Coronary artery (tissue), 2 donors: Measurements from ENCODE around the gene RAB26.

Experiments
- DNase-seq: peaks from one replicate; pipeline ENCODE4 v3.0.0-alpha.2; 2017; ENCODE audit warnings: low spot score
- H3K27ac ChIP-seq, 2 donors: fragments of 200-600 bp; sonication (generic); one replicate each; pipeline ENCODE4 v1.5.1; 2016 to 2019
- H3K4me3 ChIP-seq: fragments of 200-600 bp; sonication (generic); 2 replicates; pipeline ENCODE4 v1.5.1; 2016; ENCODE audit warnings: mild to moderate bottlenecking, moderate library complexity
- CTCF ChIP-seq: fragments of 200-600 bp; sonication (generic); IDR thresholded peaks from one replicate; pipeline ENCODE4 v1.5.1; 2019; ENCODE audit warnings: antibody characterized with exemption

The RAB26 gene

GRCh38 chr16:2162676-2163118 lies 14.3 kb downstream of the RAB26 start:
- Histone ChIP-seq H3K4me3 (no peak overlapping the region), H3K27ac (no peak overlapping the region)
- no peak for TF ChIP-seq CTCF
- DNase-seq: no peak

- DNase-seq: no peak
- TF ChIP-seq CTCF: no peak
- no peak overlapping the region for H3K27ac ChIP-seq
- H3K4me3 ChIP-seq: no peak overlapping the region
Observed at GRCh38 chr16:2163211-2163881, 14.9 kb downstream of the RAB26 start.

GRCh38 chr16:2165861-2166260 lies 17.4 kb downstream of the RAB26 start:
- no peak overlapping the region for H3K4me3 ChIP-seq
- no peak overlapping the region for H3K27ac ChIP-seq
- no peak for DNase-seq
- no peak for TF ChIP-seq CTCF

- DNase-seq: no peak
- no peak overlapping the region for H3K27ac ChIP-seq
- no peak for TF ChIP-seq CTCF
- H3K4me3 ChIP-seq: no peak overlapping the region
Observed at GRCh38 chr16:2166263-2167067, 18.0 kb downstream of the RAB26 start.

GRCh38 chr16:2167068-2167638 lies 18.7 kb downstream of the RAB26 start:
- no peak for DNase-seq
- no peak overlapping the region for H3K27ac ChIP-seq
- no peak for TF ChIP-seq CTCF
- no peak overlapping the region for H3K4me3 ChIP-seq

GRCh38 chr16:2170080-2170479 lies 21.7 kb downstream of the RAB26 start:
- H3K4me3 ChIP-seq: peak overlapping the region; percentile 54

More at GRCh38 chr16:2170080-2170479, 21.7 kb downstream of the RAB26 start:
- DNase-seq: no peak
- TF ChIP-seq CTCF: no peak
- peak overlapping the region; percentile 2 to 56 for H3K27ac ChIP-seq
